Activated CD8-positive, alpha-beta T cell treated with anti-CD3 and anti-CD28 coated beads for 36 hours (primary cell): Measurements from ENCODE around the gene POLD4. TPM values are rescaled to one million over a fixed set of nuclear protein-coding genes. Genes with fewer than 3 reads are reported as not detected.

Experiments
- ATAC-seq: fragments of 200-7000 bp; cut with Tn5 transposase; one replicate; pipeline ENCODE4 v1.10.0; 2021; ENCODE audit warnings: mild to moderate bottlenecking, moderate library complexity
- CTCF ChIA-PET: fragments of 350-600 bp; sonication (Branson Sonifier 250); formaldehyde crosslinking; loops from one replicate; lab custom pipeline; 2021; ENCODE audit warnings: antibody characterized with exemption; lab: Charles Lee
- POLR2A ChIA-PET: fragments of 350-600 bp; sonication (Branson Sonifier 250); formaldehyde crosslinking; loops from one replicate; lab custom pipeline; 2021; ENCODE audit warnings: antibody characterized with exemption; lab: Charles Lee
- DNase-seq: peaks from one replicate; pipeline ENCODE4 v3.0.0-alpha.2; 2020
- H3K27ac Mint-ChIP-seq: one replicate; pipeline ENCODE4 v1.8.0; 2021; ENCODE audit warnings: mild to moderate bottlenecking, mixed read lengths
- H3K27me3 Mint-ChIP-seq: one replicate; pipeline ENCODE4 v1.8.0; 2021; ENCODE audit warnings: mixed read lengths
- H3K36me3 Mint-ChIP-seq: one replicate; pipeline ENCODE4 v1.8.0; 2021; ENCODE audit warnings: low read depth, mixed read lengths
- H3K4me1 Mint-ChIP-seq: one replicate; pipeline ENCODE4 v1.8.0; 2021; ENCODE audit warnings: low read depth, mixed read lengths
- H3K4me3 Mint-ChIP-seq: one replicate; pipeline ENCODE4 v1.8.0; 2021; ENCODE audit warnings: mild to moderate bottlenecking, moderate library complexity, mixed read lengths
- H3K9me3 Mint-ChIP-seq: one replicate; pipeline ENCODE4 v1.8.0; 2021; ENCODE audit warnings: mixed read lengths
- intact Hi-C: fragments of 100-400 bp; cut with micrococcal nuclease; formaldehyde crosslinking; loops from one replicate; pipeline ENCODE4 v1.10.0; 2022
- total RNA-seq, 2 experiments: library from RNA; stranded (reverse); gene quantifications; one replicate each; pipeline ENCODE4 v1.2.3, GENCODE V29; 2021
- TF ChIP-seq, protein P1 (sequence below): fragments of 200-600 bp; IDR thresholded peaks from one replicate; pipeline ENCODE4 v1.8.0; 2022; ENCODE audit warnings: antibody characterized with exemption, mild to moderate bottlenecking

Gene POLD4
- total RNA-seq, 2 experiments from 2014 or later, result 34.1 to 36.1 TPM

GRCh38 chr11:67317888-67318555 lies 35.3 kb downstream of the POLD4 start:
- H3K27ac Mint-ChIP-seq, result peak overlapping the region; percentile 97
- intact Hi-C loops, result loop anchor here (2.0 kb wide), 1 partner anchor 49 kb away; no protein-coding TSS in a partner anchor
- peaks cover 10% of the 10 kb centered on the region for H3K4me1 Mint-ChIP-seq
- peak; percentile 15 for ATAC-seq
- CTCF ChIA-PET, result interaction anchor here (0.5 to 10.4 kb wide), 35 partner anchors 9 to 340 kb away, joined by 3 to 65 read pairs (median 5); partner anchors contain the start of genes ANKRD13D, GRK2, GSTP1 and KDM2A
- no peaks in the 10 kb centered on the region for H3K9me3 Mint-ChIP-seq
- peaks cover 2% of the 10 kb centered on the region for H3K36me3 Mint-ChIP-seq
- DNase-seq, result no peak
- peak overlapping the region; percentile 94 for H3K4me3 Mint-ChIP-seq
- POLR2A ChIA-PET, result interaction anchor here (0.9 to 2.6 kb wide), 19 partner anchors 8 to 86 kb away, joined by 3 to 21 read pairs (median 5); partner anchors contain the start of gene ANKRD13D
- TF ChIP-seq, protein P1, sequence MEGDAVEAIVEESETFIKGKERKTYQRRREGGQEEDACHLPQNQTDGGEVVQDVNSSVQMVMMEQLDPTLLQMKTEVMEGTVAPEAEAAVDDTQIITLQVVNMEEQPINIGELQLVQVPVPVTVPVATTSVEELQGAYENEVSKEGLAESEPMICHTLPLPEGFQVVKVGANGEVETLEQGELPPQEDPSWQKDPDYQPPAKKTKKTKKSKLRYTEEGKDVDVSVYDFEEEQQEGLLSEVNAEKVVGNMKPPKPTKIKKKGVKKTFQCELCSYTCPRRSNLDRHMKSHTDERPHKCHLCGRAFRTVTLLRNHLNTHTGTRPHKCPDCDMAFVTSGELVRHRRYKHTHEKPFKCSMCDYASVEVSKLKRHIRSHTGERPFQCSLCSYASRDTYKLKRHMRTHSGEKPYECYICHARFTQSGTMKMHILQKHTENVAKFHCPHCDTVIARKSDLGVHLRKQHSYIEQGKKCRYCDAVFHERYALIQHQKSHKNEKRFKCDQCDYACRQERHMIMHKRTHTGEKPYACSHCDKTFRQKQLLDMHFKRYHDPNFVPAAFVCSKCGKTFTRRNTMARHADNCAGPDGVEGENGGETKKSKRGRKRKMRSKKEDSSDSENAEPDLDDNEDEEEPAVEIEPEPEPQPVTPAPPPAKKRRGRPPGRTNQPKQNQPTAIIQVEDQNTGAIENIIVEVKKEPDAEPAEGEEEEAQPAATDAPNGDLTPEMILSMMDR, result peak; percentile 6
- H3K27me3 Mint-ChIP-seq, result no peaks in the 10 kb centered on the region

- Mint-ChIP-seq H3K9me3 (no peaks in the 10 kb centered on the region), H3K4me3 (peak overlapping the region; percentile 94), H3K4me1 (peaks cover 16% of the 10 kb centered on the region), H3K27ac (peak overlapping the region; percentile 97), H3K36me3 (peaks cover 2% of the 10 kb centered on the region), H3K27me3 (no peaks in the 10 kb centered on the region)
- TF ChIP-seq, protein P1, result peak; percentile 82
- ChIA-PET POLR2A (interaction anchor here (0.6 to 2.6 kb wide), 20 partner anchors 9 to 85 kb away, joined by 3 to 21 read pairs (median 5); partner anchors contain the start of genes ANKRD13D and RAD9A), CTCF (interaction anchor here (0.5 to 10.4 kb wide), 37 partner anchors 9 to 341 kb away, joined by 3 to 65 read pairs (median 5); partner anchors contain the start of genes ANKRD13D, GRK2, GSTP1 and KDM2A)
- intact Hi-C loops, result loop anchor here (2.0 kb wide), 1 partner anchor 49 kb away; no protein-coding TSS in a partner anchor
- DNase-seq (peak; percentile 98), ATAC-seq (peak; percentile 91)
These were observed 36.0 kb downstream of the POLD4 start for GRCh38 chr11:67317205-67317887.

DNA sequence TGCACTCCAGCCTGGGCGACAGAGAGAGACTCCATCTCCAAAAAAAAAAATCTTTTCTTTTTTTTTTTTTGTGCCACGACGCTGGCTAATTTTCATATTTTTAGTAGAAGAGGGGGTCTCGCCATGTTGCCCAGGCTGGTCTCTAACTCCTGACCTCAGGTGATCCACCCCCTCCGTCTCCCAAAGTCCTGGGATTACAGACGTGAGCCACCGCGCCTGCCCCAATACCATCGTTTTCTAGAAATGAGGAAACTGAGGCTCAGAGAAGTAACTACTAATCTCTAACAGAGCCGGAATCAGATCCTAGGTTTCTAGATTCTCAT lies 36.5 kb downstream of the POLD4 start:
- H3K27me3 Mint-ChIP-seq, result no peaks in the 10 kb centered on the region
- H3K36me3 Mint-ChIP-seq, result peaks cover 2% of the 10 kb centered on the region
- intact Hi-C loops, result loop anchor here (2.0 kb wide), 1 partner anchor 48 kb away; no protein-coding TSS in a partner anchor
- ATAC-seq (no peak), DNase-seq (no peak)
- CTCF ChIA-PET, result interaction anchor here (0.6 to 5.7 kb wide), 25 partner anchors 9 to 267 kb away, joined by 3 to 65 read pairs (median 7); partner anchors contain the start of genes ANKRD13D, GRK2, GSTP1 and POLD4
- H3K9me3 Mint-ChIP-seq, result no peaks in the 10 kb centered on the region
- TF ChIP-seq, protein P1, result no peak
- POLR2A ChIA-PET, result interaction anchor here (0.6 to 2.6 kb wide), 15 partner anchors 9 to 77 kb away, joined by 3 to 21 read pairs (median 5); partner anchors contain the start of genes ANKRD13D and RAD9A
- H3K4me3 Mint-ChIP-seq, result peak overlapping the region; percentile 94
- H3K27ac Mint-ChIP-seq, result peak overlapping the region; percentile 97
- H3K4me1 Mint-ChIP-seq, result peaks cover 21% of the 10 kb centered on the region

GRCh38 chr11:67315325-67315909 lies 37.9 kb downstream of the POLD4 start:
- intact Hi-C loops, result no loop called here
- Mint-ChIP-seq H3K4me3 (peak overlapping the region; percentile 24), H3K27me3 (no peaks in the 10 kb centered on the region), H3K27ac (no peak overlapping the region), H3K36me3 (peaks cover 2% of the 10 kb centered on the region), H3K4me1 (peaks cover 25% of the 10 kb centered on the region), H3K9me3 (no peaks in the 10 kb centered on the region)
- TF ChIP-seq, protein P1, result no peak
- ATAC-seq (no peak), DNase-seq (no peak)
- POLR2A ChIA-PET, result interaction anchor here (0.6 to 2.7 kb wide), 6 partner anchors 25 to 47 kb away, joined by 3 to 11 read pairs (median 4); partner anchors contain the start of gene ANKRD13D
- CTCF ChIA-PET, result interaction anchor here (1.2 to 5.1 kb wide), 5 partner anchors 12 to 62 kb away, joined by 4 to 65 read pairs (median 23); partner anchors contain the start of genes GRK2 and SSH3
